Uterus (tissue), 4 donors: Measurements from ENCODE around the gene SLC4A1. TPM values are rescaled to one million over a fixed set of nuclear protein-coding genes. Genes with fewer than 3 reads are reported as not detected.
A peak's percentile ranks its signal among the peaks of the same experiment; 100 is the strongest.

ENCODE experiments used
- DNase-seq, 2 donors: peaks; one replicate each; pipeline ENCODE4 v3.0.0-alpha.2; 2019 to 2020
- H3K27ac ChIP-seq, 2 donors: fragments of 200-600 bp; sonication (generic); 1 replicate in 1 of 2; 2 replicates in 1 of 2; pipeline ENCODE4 v1.5.1; 2016 to 2018
- H3K27me3 ChIP-seq, 2 donors: fragments of 200-600 bp; sonication (generic); one replicate each; pipeline ENCODE4 v1.5.1; 2018 to 2019; ENCODE audit warnings: control low read depth in 1 of 2
- H3K36me3 ChIP-seq, 2 donors: fragments of 200-600 bp; sonication (generic); one replicate each; pipeline ENCODE4 v1.5.1; 2019; ENCODE audit warnings: control low read depth in 1 of 2
- H3K4me1 ChIP-seq, 2 donors: fragments of 200-600 bp; sonication (generic); one replicate each; pipeline ENCODE4 v1.5.1; 2018 to 2019; ENCODE audit warnings: control low read depth in 1 of 2
- H3K4me3 ChIP-seq, 2 donors: fragments of 200-600 bp; sonication (generic); 1 replicate in 1 of 2; 2 replicates in 1 of 2; pipeline ENCODE4 v1.5.1; 2018 to 2019; ENCODE audit warnings: mild to moderate bottlenecking in 1 of 2
- H3K9me3 ChIP-seq, 2 donors: fragments of 200-600 bp; sonication (generic); one replicate each; pipeline ENCODE4 v1.5.1; 2019; ENCODE audit warnings: control low read depth in 1 of 2
- CTCF ChIP-seq, 4 experiments: fragments of 200-600 bp in 2 of 4; fragments of 450-650 bp in 2 of 4; sonication (generic) in 2 of 4; IDR thresholded peaks; one replicate each; pipeline ENCODE4 v1.5.1; 2016 to 2019; ENCODE audit warnings: antibody characterized with exemption in 4 of 4, mild to moderate bottlenecking in 2 of 4, moderate library complexity in 1 of 4
- POLR2A ChIP-seq, 2 donors: fragments of 450-650 bp; IDR thresholded peaks; one replicate each; pipeline ENCODE4 v1.6.1; 2016; ENCODE audit warnings: antibody characterized with exemption in 2 of 2, mild to moderate bottlenecking in 1 of 2, moderate library complexity in 1 of 2
- intact Hi-C: fragments of 100-400 bp; cut with DNase I; formaldehyde crosslinking; loops from one replicate; pipeline ENCODE4 v1.15.1; 2023; ENCODE audit warnings: low total_unique reads
- total RNA-seq, 4 donors: library from RNA; depleted of rRNA in 3 of 4; stranded (reverse); fragments of >200 nt in 3 of 4; gene quantifications; one replicate each; pipeline versions ENCODE4 v1.1.0 to v1.2.4, GENCODE V29; 2014 to 2023
- donor health status: DM: yes; HTN: yes; CAD: no.

Gene SLC4A1
- total RNA-seq, 4 donors from 2014 or later: 8.4 TPM; not detected in 3

GRCh38 chr17:44214896-44215295, 53.0 kb downstream of the SLC4A1 start:
- intact Hi-C loops: loop anchor here (5.0 kb wide), 1 partner anchor 117 kb away; no protein-coding TSS in a partner anchor
- H3K36me3 ChIP-seq: no peaks in the 10 kb centered on the region
- DNase-seq: no peak
- H3K27ac ChIP-seq: no peak overlapping the region
- H3K27me3 ChIP-seq: no peaks in the 10 kb centered on the region
- no peak for TF ChIP-seq POLR2A (IDR thresholded peaks at IDR 0.05)
- TF ChIP-seq CTCF (IDR thresholded peaks at IDR 0.05): no peak
- no peak overlapping the region for H3K4me3 ChIP-seq
- H3K4me1 ChIP-seq: peaks cover 16 to 27% of the 10 kb centered on the region in 2 donors
- H3K9me3 ChIP-seq: no peaks in the 10 kb centered on the region

- Histone ChIP-seq H3K9me3 (no peaks in the 10 kb centered on the region), H3K27me3 (no peaks in the 10 kb centered on the region), H3K27ac (no peak overlapping the region), H3K36me3 (no peaks in the 10 kb centered on the region), H3K4me3 (no peak overlapping the region), H3K4me1 (peaks cover 16 to 27% of the 10 kb centered on the region in 2 donors)
- intact Hi-C loops: loop anchor here (5.0 kb wide), 1 partner anchor 118 kb away; no protein-coding TSS in a partner anchor
- no peak for DNase-seq
- TF ChIP-seq CTCF (IDR thresholded peaks at IDR 0.05): no peak
Measured at GRCh38 chr17:44214230-44214494, 53.8 kb downstream of the SLC4A1 start.

- intact Hi-C loops: loop anchor here (5.0 kb wide), 1 partner anchor 119 kb away; no protein-coding TSS in a partner anchor
- Histone ChIP-seq H3K9me3 (no peaks in the 10 kb centered on the region), H3K4me1 (peaks cover 16 to 27% of the 10 kb centered on the region in 2 donors), H3K27me3 (no peaks in the 10 kb centered on the region), H3K36me3 (no peaks in the 10 kb centered on the region), H3K27ac (peak overlapping the region in 1 of 2 donors; percentile 15), H3K4me3 (no peak overlapping the region)
- DNase-seq: no peak
- TF ChIP-seq CTCF (IDR thresholded peaks at IDR 0.05) (no peak), POLR2A (IDR thresholded peaks at IDR 0.05) (no peak)
Measured at GRCh38 chr17:44213403-44214229, 54.3 kb downstream of the SLC4A1 start.

- Histone ChIP-seq H3K9me3 (no peaks in the 10 kb centered on the region), H3K27ac (peak overlapping the region in 1 of 2 donors; percentile 15), H3K4me3 (no peak overlapping the region), H3K36me3 (no peaks in the 10 kb centered on the region), H3K27me3 (no peaks in the 10 kb centered on the region), H3K4me1 (peaks cover 13 to 22% of the 10 kb centered on the region in 2 donors)
- TF ChIP-seq POLR2A (IDR thresholded peaks at IDR 0.05) (no peak), CTCF (IDR thresholded peaks at IDR 0.05) (no peak)
- no peak for DNase-seq
- intact Hi-C loops: loop anchor here (5.0 kb wide), 1 partner anchor 120 kb away; no protein-coding TSS in a partner anchor
Measured at GRCh38 chr17:44212507-44213402, 55.2 kb downstream of the SLC4A1 start.
